Tibial artery (tissue), 4 donors: Measurements from ENCODE around the gene ANG.
A peak's percentile ranks its signal among the peaks of the same experiment; 100 is the strongest.
"Not testable (repeated sequence)": the region's sequence is repeated elsewhere in the genome, so short reads cannot be mapped to it uniquely, and the experiment has no call there.

ENCODE experiments used
- DNase-seq, 2 donors: peaks; one replicate each; pipeline ENCODE4 v3.0.0-alpha.2; 2019
- H3K27ac ChIP-seq, 2 donors: fragments of 200-600 bp; sonication (generic) in 1 of 2; 1 replicate in 1 of 2; 2 replicates in 1 of 2; pipeline ENCODE4 v1.5.1; 2018 to 2019; ENCODE audit warnings: mild to moderate bottlenecking in 1 of 2
- H3K27me3 ChIP-seq, 2 donors: fragments of 200-600 bp; sonication (generic) in 1 of 2; one replicate each; pipeline versions ENCODE4 v1.5.1 to v1.6.0; 2016 to 2019
- H3K36me3 ChIP-seq, 3 donors: fragments of 200-600 bp; sonication (generic) in 2 of 3; one replicate each; pipeline ENCODE4 v1.5.1; 2016 to 2019; ENCODE audit warnings: mild to moderate bottlenecking in 2 of 3
- H3K4me1 ChIP-seq, 4 donors: fragments of 200-600 bp; sonication (generic) in 2 of 4; 1 replicate in 3 of 4; 2 replicates in 1 of 4; pipeline ENCODE4 v1.5.1; 2016 to 2019
- H3K4me3 ChIP-seq, 2 donors: fragments of 200-600 bp; sonication (generic) in 1 of 2; 1 replicate in 1 of 2; 2 replicates in 1 of 2; pipeline ENCODE4 v1.5.1; 2018 to 2019; ENCODE audit warnings: mild to moderate bottlenecking in 2 of 2
- H3K9me3 ChIP-seq, 3 donors: fragments of 200-600 bp; sonication (generic) in 1 of 3; one replicate each; pipeline ENCODE4 v1.5.1; 2016 to 2019
- intact Hi-C: fragments of 100-400 bp; cut with DNase I; formaldehyde crosslinking; loops from one replicate; pipeline ENCODE4 v1.15.0; 2023; ENCODE audit warnings: low total_unique reads
- TF ChIP-seq, protein P1 (sequence below), 2 experiments: fragments of 200-600 bp in 1 of 2; fragments of 450-650 bp in 1 of 2; IDR thresholded peaks; one replicate each; pipeline ENCODE4 v1.5.1; 2017 to 2019; ENCODE audit warnings: antibody characterized with exemption in 2 of 2, mild to moderate bottlenecking in 1 of 2, moderate library complexity in 1 of 2

The ANG gene

GRCh38 chr14:20732477-20732876 is 43.9 kb downstream of the ANG start:
- no peak overlapping the region for H3K4me3 ChIP-seq
- H3K27me3 ChIP-seq = no peaks in the 10 kb centered on the region
- no peak for DNase-seq
- H3K9me3 ChIP-seq = no peaks in the 10 kb centered on the region
- TF ChIP-seq, protein P1, sequence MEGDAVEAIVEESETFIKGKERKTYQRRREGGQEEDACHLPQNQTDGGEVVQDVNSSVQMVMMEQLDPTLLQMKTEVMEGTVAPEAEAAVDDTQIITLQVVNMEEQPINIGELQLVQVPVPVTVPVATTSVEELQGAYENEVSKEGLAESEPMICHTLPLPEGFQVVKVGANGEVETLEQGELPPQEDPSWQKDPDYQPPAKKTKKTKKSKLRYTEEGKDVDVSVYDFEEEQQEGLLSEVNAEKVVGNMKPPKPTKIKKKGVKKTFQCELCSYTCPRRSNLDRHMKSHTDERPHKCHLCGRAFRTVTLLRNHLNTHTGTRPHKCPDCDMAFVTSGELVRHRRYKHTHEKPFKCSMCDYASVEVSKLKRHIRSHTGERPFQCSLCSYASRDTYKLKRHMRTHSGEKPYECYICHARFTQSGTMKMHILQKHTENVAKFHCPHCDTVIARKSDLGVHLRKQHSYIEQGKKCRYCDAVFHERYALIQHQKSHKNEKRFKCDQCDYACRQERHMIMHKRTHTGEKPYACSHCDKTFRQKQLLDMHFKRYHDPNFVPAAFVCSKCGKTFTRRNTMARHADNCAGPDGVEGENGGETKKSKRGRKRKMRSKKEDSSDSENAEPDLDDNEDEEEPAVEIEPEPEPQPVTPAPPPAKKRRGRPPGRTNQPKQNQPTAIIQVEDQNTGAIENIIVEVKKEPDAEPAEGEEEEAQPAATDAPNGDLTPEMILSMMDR (IDR thresholded peaks at IDR 0.05) = no peak
- H3K36me3 ChIP-seq = no peaks in the 10 kb centered on the region
- H3K27ac ChIP-seq = no peak overlapping the region
- intact Hi-C loops = no loop called here
- H3K4me1 ChIP-seq = no peaks in the 10 kb centered on the region

DNA sequence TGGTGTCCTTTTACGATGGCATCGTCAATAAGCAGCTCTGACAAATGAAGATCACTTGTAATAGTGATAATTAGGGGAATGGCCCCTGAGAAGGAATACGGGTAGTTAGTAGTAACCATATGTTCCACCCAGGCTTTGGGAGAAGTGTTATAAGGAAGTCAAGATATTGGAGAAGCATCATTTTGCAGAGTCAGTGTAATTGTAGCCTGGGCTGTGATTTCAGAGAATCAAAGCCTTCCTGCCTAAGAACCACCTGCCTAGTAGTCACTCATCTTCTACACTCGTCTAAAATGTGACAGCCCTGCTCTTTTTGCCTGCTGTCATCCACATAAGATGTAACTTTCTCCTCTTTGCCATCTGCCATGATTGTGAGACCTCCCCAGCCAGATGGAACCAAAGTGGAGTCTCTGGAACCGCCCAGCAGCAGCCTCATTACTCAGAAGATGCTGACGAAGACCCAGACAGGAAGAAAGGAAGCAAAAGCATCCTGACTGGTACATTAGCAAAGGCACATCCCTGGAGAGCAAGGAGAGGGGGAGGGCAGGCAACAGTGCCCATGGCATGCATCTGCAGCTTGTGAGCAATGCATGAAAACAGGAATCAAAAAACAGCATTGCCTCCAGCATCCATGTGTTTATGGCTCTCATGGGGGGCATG is 44.5 kb downstream of the ANG start:
- Histone ChIP-seq H3K4me1 (no peaks in the 10 kb centered on the region), H3K9me3 (no peaks in the 10 kb centered on the region), H3K27ac (no peak overlapping the region), H3K27me3 (no peaks in the 10 kb centered on the region), H3K36me3 (no peaks in the 10 kb centered on the region), H3K4me3 (no peak overlapping the region)
- intact Hi-C loops = no loop called here
- peak in 1 of 2 donors; percentile 25 for DNase-seq
- TF ChIP-seq, protein P1 (IDR thresholded peaks at IDR 0.05) = no peak

- DNase-seq = no peak
- intact Hi-C loops = no loop called here
- Histone ChIP-seq H3K27me3 (no peaks in the 10 kb centered on the region), H3K9me3 (no peaks in the 10 kb centered on the region), H3K27ac (no peak overlapping the region), H3K4me1 (no peaks in the 10 kb centered on the region), H3K36me3 (no peaks in the 10 kb centered on the region), H3K4me3 (no peak overlapping the region)
- TF ChIP-seq, protein P1 (IDR thresholded peaks at IDR 0.05) = no peak
Measured at GRCh38 chr14:20733684-20734429, 45.3 kb downstream of the ANG start.

DNA sequence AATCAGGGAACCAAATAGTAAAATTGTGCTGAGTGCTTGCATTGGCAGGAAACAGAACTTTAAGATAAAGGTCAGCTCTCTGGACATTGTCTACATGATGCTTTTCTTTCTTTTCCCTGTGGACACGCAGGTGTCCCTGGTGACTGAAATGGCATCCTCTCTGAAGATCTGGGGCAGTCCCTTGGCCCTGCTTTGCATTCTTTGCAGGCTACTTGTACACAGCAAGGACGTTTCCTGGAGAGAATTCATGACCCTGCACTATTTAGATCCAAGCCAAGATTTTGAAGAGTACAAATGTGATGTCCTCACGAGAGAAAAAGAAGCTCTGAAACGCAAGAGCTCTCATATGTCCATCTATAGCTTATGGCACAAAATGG is 45.9 kb downstream of the ANG start:
- Histone ChIP-seq H3K27me3 (no peaks in the 10 kb centered on the region), H3K4me3 (no peak overlapping the region), H3K27ac (no peak overlapping the region), H3K36me3 (no peaks in the 10 kb centered on the region), H3K4me1 (no peaks in the 10 kb centered on the region), H3K9me3 (no peaks in the 10 kb centered on the region)
- no peak for DNase-seq
- TF ChIP-seq, protein P1 (IDR thresholded peaks at IDR 0.05) = no peak
- intact Hi-C loops = no loop called here

GRCh38 chr14:20738292-20738691 is 49.7 kb downstream of the ANG start:
- H3K27ac ChIP-seq, H3K4me1 ChIP-seq, H3K9me3 ChIP-seq, H3K36me3 ChIP-seq, H3K4me3 ChIP-seq, intact Hi-C loops, DNase-seq, H3K27me3 ChIP-seq: not testable (repeated sequence)

DNA sequence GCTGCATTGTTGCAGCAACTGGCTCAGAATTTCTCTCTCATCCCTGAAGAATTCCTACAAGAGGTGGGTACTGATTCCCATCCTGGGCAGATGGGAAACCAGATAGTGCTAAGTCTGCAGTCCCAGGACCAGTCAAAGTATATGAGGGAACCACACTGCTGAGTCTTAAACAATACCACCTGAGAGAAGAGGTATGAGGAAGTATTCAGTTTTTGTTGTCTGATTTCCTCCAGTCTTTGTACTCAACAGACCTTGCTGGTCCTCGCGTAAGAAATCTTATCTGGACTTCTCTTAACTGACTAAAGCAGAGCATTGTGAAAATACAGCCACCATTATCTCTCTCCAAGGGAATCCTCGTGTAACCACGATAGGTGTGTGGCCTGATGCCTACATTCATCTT is 53.6 kb downstream of the ANG start:
- TF ChIP-seq, protein P1 (IDR thresholded peaks at IDR 0.05) = no peak
- no peak overlapping the region for H3K4me3 ChIP-seq
- no peak for DNase-seq
- H3K9me3 ChIP-seq = no peaks in the 10 kb centered on the region
- no peaks in the 10 kb centered on the region for H3K27me3 ChIP-seq
- intact Hi-C loops = no loop called here
- H3K27ac ChIP-seq = no peak overlapping the region
- no peaks in the 10 kb centered on the region for H3K36me3 ChIP-seq
- H3K4me1 ChIP-seq = no peaks in the 10 kb centered on the region
